H9 (cell line): ENCODE measurements around the gene IPO13. TPM values are rescaled to one million over a fixed set of nuclear protein-coding genes. Genes with fewer than 3 reads are reported as not detected.

Experiments
- DNase-seq: peaks from one replicate; pipeline ENCODE4 v3.0.0-alpha.2; 2017
- H2AFZ ChIP-seq: one replicate; pipeline ENCODE4 v1.6.1; 2013; ENCODE audit warnings: mild to moderate bottlenecking, low read length, control low read depth, moderate library complexity
- H2AK5ac ChIP-seq: 2 replicates; pipeline ENCODE4 v1.6.1; 2013; ENCODE audit warnings: low read length, control low read depth, mixed read lengths; ENCODE audit not compliant: insufficient read length
- H2BK120ac ChIP-seq: one replicate; pipeline ENCODE4 v1.6.1; 2013; ENCODE audit warnings: low read depth, mild to moderate bottlenecking, low read length, control low read depth, inconsistent platforms; ENCODE audit not compliant: poor library complexity, severe bottlenecking
- H2BK12ac ChIP-seq: 2 replicates; pipeline ENCODE4 v1.6.1; 2013; ENCODE audit warnings: low read length, control low read depth, mixed read lengths, low read depth; ENCODE audit not compliant: insufficient read length
- H2BK15ac ChIP-seq: 2 replicates; pipeline ENCODE4 v1.6.1; 2013; ENCODE audit warnings: low read depth, low read length, control low read depth
- H2BK20ac ChIP-seq: one replicate; pipeline ENCODE4 v1.6.1; 2013; ENCODE audit warnings: low read depth, mild to moderate bottlenecking, low read length, control low read depth, inconsistent platforms; ENCODE audit not compliant: poor library complexity, severe bottlenecking
- H2BK5ac ChIP-seq: 2 replicates; pipeline ENCODE4 v1.6.1; 2013; ENCODE audit warnings: low read length, control low read depth, mixed read lengths; ENCODE audit not compliant: insufficient read length
- H3K14ac ChIP-seq: 2 replicates; pipeline ENCODE4 v1.6.1; 2013; ENCODE audit warnings: low read length, control low read depth; ENCODE audit not compliant: insufficient read depth
- H3K18ac ChIP-seq: 2 replicates; pipeline ENCODE4 v1.6.1; 2013; ENCODE audit warnings: low read depth, mild to moderate bottlenecking, mixed read lengths, low read length, control low read depth; ENCODE audit not compliant: insufficient read length
- H3K23ac ChIP-seq: 2 replicates; pipeline ENCODE4 v1.6.1; 2013; ENCODE audit warnings: low read length, control low read depth, mixed read lengths, low read depth; ENCODE audit not compliant: insufficient read length
- H3K23me2 ChIP-seq: 2 replicates; pipeline ENCODE4 v1.6.1; 2013; ENCODE audit warnings: low read depth, mild to moderate bottlenecking, mixed read lengths, low read length, control low read depth; ENCODE audit not compliant: insufficient read length, poor library complexity, severe bottlenecking
- H3K27ac ChIP-seq: 2 replicates; pipeline ENCODE4 v1.5.1; 2013; ENCODE audit warnings: low read length, control low read depth, mixed read lengths, low read depth; ENCODE audit not compliant: insufficient read length
- H3K27me3 ChIP-seq: 2 replicates; pipeline ENCODE4 v1.6.1; 2013; ENCODE audit warnings: low read length, control low read depth, inconsistent platforms; ENCODE audit not compliant: insufficient read depth
- H3K4ac ChIP-seq: 2 replicates; pipeline ENCODE4 v1.6.1; 2013; ENCODE audit warnings: low read depth, mild to moderate bottlenecking, control low read depth, inconsistent platforms, low read length, moderate library complexity
- H3K4me1 ChIP-seq: 2 replicates; pipeline ENCODE4 v1.6.1; 2013; ENCODE audit warnings: low read length, control low read depth, inconsistent platforms; ENCODE audit not compliant: insufficient read depth
- H3K4me2 ChIP-seq: 2 replicates; pipeline ENCODE4 v1.6.1; 2013; ENCODE audit warnings: low read length, control low read depth, mixed read lengths; ENCODE audit not compliant: insufficient read length, insufficient read depth
- H3K56ac ChIP-seq: 2 replicates; pipeline ENCODE4 v1.6.1; 2013; ENCODE audit warnings: low read depth, mild to moderate bottlenecking, mixed read lengths, low read length, control low read depth; ENCODE audit not compliant: insufficient read length
- H3K79me1 ChIP-seq: 2 replicates; pipeline ENCODE4 v1.6.1; 2013; ENCODE audit warnings: low read depth, mild to moderate bottlenecking, moderate library complexity, low read length, control low read depth, inconsistent platforms; ENCODE audit not compliant: insufficient read depth, poor library complexity, severe bottlenecking
- H3K79me2 ChIP-seq: 2 replicates; pipeline ENCODE4 v1.6.1; 2013; ENCODE audit warnings: low read length, control low read depth, inconsistent platforms; ENCODE audit not compliant: insufficient read depth
- H3K9ac ChIP-seq: 2 replicates; pipeline ENCODE4 v1.6.1; 2013; ENCODE audit warnings: low read length, control low read depth, mixed read lengths; ENCODE audit not compliant: insufficient read length; ENCODE audit errors: extremely low read depth
- H3K9me3 ChIP-seq: one replicate; pipeline ENCODE4 v1.6.1; 2013; ENCODE audit warnings: low read depth, low read length, inconsistent platforms; ENCODE audit not compliant: control insufficient read depth
- H3T11ph ChIP-seq: one replicate; pipeline ENCODE4 v1.6.1; 2013; ENCODE audit warnings: mild to moderate bottlenecking, low read length, control low read depth, inconsistent platforms
- H4K20me1 ChIP-seq: one replicate; pipeline ENCODE4 v1.6.1; 2013; ENCODE audit not compliant: control insufficient read depth, insufficient read length, insufficient read depth
- H4K5ac ChIP-seq: 2 replicates; pipeline ENCODE4 v1.6.1; 2013; ENCODE audit warnings: low read depth, mild to moderate bottlenecking, mixed read lengths, low read length, control low read depth; ENCODE audit not compliant: insufficient read length
- H4K8ac ChIP-seq: replicated peaks from 2 replicates; pipeline ENCODE4 v1.6.1; 2013; ENCODE audit warnings: low read length, control low read depth, mixed read lengths, low read depth; ENCODE audit not compliant: insufficient read length
- H4K91ac ChIP-seq: 2 replicates; pipeline ENCODE4 v1.6.1; 2013; ENCODE audit warnings: low read depth, mild to moderate bottlenecking, moderate library complexity, mixed read lengths, low read length, control low read depth; ENCODE audit not compliant: insufficient read length
- H3K27ac Mint-ChIP-seq, 3 experiments: 2 replicates in 2 of 3; 3 replicates in 1 of 3; pipeline ENCODE4 v1.8.0; 2020 to 2021; ENCODE audit warnings: mixed read lengths in 3 of 3, mild to moderate bottlenecking in 1 of 3, moderate library complexity in 1 of 3
- H3K27me3 Mint-ChIP-seq: 2 replicates; pipeline ENCODE4 v1.8.0; 2021; ENCODE audit warnings: low read depth, mild to moderate bottlenecking, moderate library complexity, mixed read lengths
- H3K36me3 Mint-ChIP-seq, 3 experiments: 2 replicates in 2 of 3; 3 replicates in 1 of 3; pipeline ENCODE4 v1.8.0; 2020 to 2021; ENCODE audit warnings: low read depth in 3 of 3, mixed read lengths in 3 of 3; ENCODE audit not compliant: insufficient read depth in 1 of 3
- H3K4me1 Mint-ChIP-seq, 2 experiments: 2 replicates each; pipeline ENCODE4 v1.8.0; 2020; ENCODE audit warnings: mixed read lengths in 2 of 2
- H3K4me3 Mint-ChIP-seq, 2 experiments: 2 replicates in 1 of 2; 3 replicates in 1 of 2; pipeline ENCODE4 v1.8.0; 2020 to 2021; ENCODE audit warnings: mild to moderate bottlenecking in 2 of 2, mixed read lengths in 2 of 2, moderate library complexity in 1 of 2
- H3K9me3 Mint-ChIP-seq, 2 experiments: 2 replicates in 1 of 2; 3 replicates in 1 of 2; pipeline ENCODE4 v1.8.0; 2020; ENCODE audit warnings: mild to moderate bottlenecking in 2 of 2, mixed read lengths in 2 of 2, moderate library complexity in 1 of 2
- WGBS: extraction: QIAGEN DNeasy Blood & Tissue Kit; methylation state at CpG from one replicate; pipeline ENCODE4 v1.1.7; 2013; ENCODE audit warnings: missing lambda C conversion rate, low lambda C conversion rate, mixed read lengths; ENCODE audit not compliant: insufficient read length; ENCODE audit errors: extremely low coverage; 5-methylcytosine and 5-hydroxymethylcytosine counted together
- total RNA-seq: library from RNA; stranded (reverse); gene quantifications from 2 replicates; pipeline ENCODE4 v1.2.1, GENCODE V29; 2021
- TF ChIP-seq, protein P1 (sequence below): fragments of 200-600 bp; sonication (generic); conservative IDR thresholded peaks from 3 replicates; pipeline ENCODE4 v1.8.0; 2021; ENCODE audit warnings: antibody characterized with exemption, mild to moderate bottlenecking

IPO13 gene
- total RNA-seq, 1 experiment from 2014 or later, result 24.5 TPM

DNA sequence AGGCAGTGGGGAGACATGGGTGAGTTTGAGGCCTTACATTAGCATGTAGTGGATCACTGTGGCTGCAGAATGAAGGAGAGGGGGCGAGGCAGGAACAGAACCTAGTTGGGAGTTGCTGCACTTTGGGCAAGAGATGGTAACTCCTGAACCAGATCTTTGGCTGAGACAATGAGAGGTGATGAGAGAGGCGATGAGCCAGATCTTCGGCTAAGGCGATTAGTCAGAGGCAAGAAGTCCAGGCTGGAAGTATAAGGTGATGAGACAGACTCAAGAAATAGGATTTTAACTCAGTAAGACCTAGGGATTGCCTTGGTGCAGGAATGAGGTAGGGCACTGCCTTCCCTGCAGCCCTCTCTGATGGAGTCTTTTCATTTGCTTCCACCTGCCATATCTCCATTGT is 22.2 kb upstream of the IPO13 start:
- Histone ChIP-seq H3K79me2 (no peaks in the 10 kb centered on the region), H2BK120ac (no peak overlapping the region), H3K27ac (no peak overlapping the region), H2BK15ac (no peak overlapping the region), H2BK5ac (no peak overlapping the region), H4K5ac (no peak overlapping the region), H3K4me1 (no peaks in the 10 kb centered on the region), H2BK20ac (no peak overlapping the region), H4K8ac (no peak overlapping the region), H2AFZ (no peak overlapping the region), H3K4ac (no peak overlapping the region), H3K79me1 (no peaks in the 10 kb centered on the region), H2BK12ac (no peak overlapping the region), H3K9ac (no peak overlapping the region), H3K4me2 (no peak overlapping the region), H4K20me1 (no peaks in the 10 kb centered on the region), H3K56ac (no peak overlapping the region), H3K9me3 (no peaks in the 10 kb centered on the region), H2AK5ac (no peak overlapping the region), H3K23ac (no peak overlapping the region), H3K18ac (no peak overlapping the region), H3K23me2 (no peaks in the 10 kb centered on the region), H3K27me3 (no peaks in the 10 kb centered on the region), H3T11ph (no peak overlapping the region), H3K14ac (no peak overlapping the region), H4K91ac (no peak overlapping the region)
- H3K27ac Mint-ChIP-seq, result no peak overlapping the region
- TF ChIP-seq, protein P1, sequence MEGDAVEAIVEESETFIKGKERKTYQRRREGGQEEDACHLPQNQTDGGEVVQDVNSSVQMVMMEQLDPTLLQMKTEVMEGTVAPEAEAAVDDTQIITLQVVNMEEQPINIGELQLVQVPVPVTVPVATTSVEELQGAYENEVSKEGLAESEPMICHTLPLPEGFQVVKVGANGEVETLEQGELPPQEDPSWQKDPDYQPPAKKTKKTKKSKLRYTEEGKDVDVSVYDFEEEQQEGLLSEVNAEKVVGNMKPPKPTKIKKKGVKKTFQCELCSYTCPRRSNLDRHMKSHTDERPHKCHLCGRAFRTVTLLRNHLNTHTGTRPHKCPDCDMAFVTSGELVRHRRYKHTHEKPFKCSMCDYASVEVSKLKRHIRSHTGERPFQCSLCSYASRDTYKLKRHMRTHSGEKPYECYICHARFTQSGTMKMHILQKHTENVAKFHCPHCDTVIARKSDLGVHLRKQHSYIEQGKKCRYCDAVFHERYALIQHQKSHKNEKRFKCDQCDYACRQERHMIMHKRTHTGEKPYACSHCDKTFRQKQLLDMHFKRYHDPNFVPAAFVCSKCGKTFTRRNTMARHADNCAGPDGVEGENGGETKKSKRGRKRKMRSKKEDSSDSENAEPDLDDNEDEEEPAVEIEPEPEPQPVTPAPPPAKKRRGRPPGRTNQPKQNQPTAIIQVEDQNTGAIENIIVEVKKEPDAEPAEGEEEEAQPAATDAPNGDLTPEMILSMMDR, result no peak
- H3K4me3 Mint-ChIP-seq, result no peak overlapping the region
- H3K9me3 Mint-ChIP-seq, result no peaks in the 10 kb centered on the region
- WGBS, result no CpG with 5 or more reads among the region's 4 CpGs
- DNase-seq, result no peak
- no peaks in the 10 kb centered on the region; the same call in 1 of the 2 replicates for H3K27me3 Mint-ChIP-seq
- H3K4me1 Mint-ChIP-seq, result peaks cover 8 to 9% of the 10 kb centered on the region in 2 experiments
- H3K36me3 Mint-ChIP-seq, result peaks cover 6 to 15% (median 7%) of the 10 kb centered on the region in 3 experiments
